B cell (primary cell): ENCODE measurements around the gene GNB2. TPM values are rescaled to one million over a fixed set of nuclear protein-coding genes. Genes with fewer than 3 reads are reported as not detected.

ENCODE experiments used
- ATAC-seq: fragments of 200-7000 bp; cut with Tn5 transposase; one replicate; pipeline ENCODE4 v1.10.0; 2021; ENCODE audit warnings: low read depth, mild to moderate bottlenecking, moderate number of reproducible peaks, moderate library complexity
- CTCF ChIA-PET: fragments of 350-600 bp; sonication (Branson Sonifier 250); formaldehyde crosslinking; loops from one replicate; lab custom pipeline; 2021; ENCODE audit warnings: antibody characterized with exemption, inconsistent platforms; lab: Charles Lee
- POLR2A ChIA-PET: fragments of 350-600 bp; sonication (Branson Sonifier 250); formaldehyde crosslinking; loops from one replicate; lab custom pipeline; 2021; ENCODE audit warnings: antibody characterized with exemption; lab: Charles Lee
- DNase-seq: peaks from one replicate; pipeline ENCODE4 v3.0.0; 2013
- H2AFZ ChIP-seq: 2 replicates; pipeline ENCODE4 v1.6.1; 2012; ENCODE audit warnings: mild to moderate bottlenecking, low read depth, low read length; ENCODE audit not compliant: insufficient read depth, poor library complexity, severe bottlenecking
- H3K27ac ChIP-seq, 2 donors: 1 replicate in 1 of 2; 2 replicates in 1 of 2; pipeline ENCODE4 v1.5.1; 2012 to 2013; ENCODE audit warnings: low read length in 2 of 2, mild to moderate bottlenecking in 2 of 2, moderate library complexity in 1 of 2
- H3K27me3 ChIP-seq, 4 experiments: fragments of 200-600 bp in 1 of 4; sonication (generic) in 1 of 4; replicated peaks in 1 of 4; 1 replicate in 2 of 4; 2 replicates in 2 of 4; pipeline versions ENCODE4 v1.6.1 to v1.7.0; 2013 to 2016; ENCODE audit warnings: low read length in 3 of 4, mild to moderate bottlenecking in 2 of 4, mixed read lengths in 1 of 4, moderate library complexity in 1 of 4; ENCODE audit not compliant: insufficient read depth in 4 of 4, control insufficient read depth in 3 of 4; ENCODE audit errors: control extremely low read depth in 1 of 4
- H3K36me3 ChIP-seq, 2 experiments: replicated peaks in 1 of 2; 1 replicate in 1 of 2; 2 replicates in 1 of 2; pipeline versions ENCODE4 v1.6.1 to v1.7.1; 2013; ENCODE audit warnings: low read length in 1 of 2; ENCODE audit not compliant: insufficient read depth in 2 of 2, control insufficient read depth in 1 of 2; ENCODE audit errors: control extremely low read depth in 1 of 2, extremely low read depth in 1 of 2
- H3K4me1 ChIP-seq, 2 donors: fragments of 200-600 bp in 1 of 2; sonication (generic) in 1 of 2; 1 replicate in 1 of 2; 2 replicates in 1 of 2; pipeline versions ENCODE4 v1.5.1 to v1.6.1; 2013 to 2017; ENCODE audit warnings: low read length in 2 of 2; ENCODE audit not compliant: control insufficient read depth in 2 of 2, insufficient read depth in 2 of 2
- H3K4me2 ChIP-seq: replicated peaks from 2 replicates; pipeline ENCODE3; 2012; ENCODE audit warnings: mild to moderate bottlenecking, low read depth, low read length; ENCODE audit not compliant: poor library complexity, severe bottlenecking
- H3K4me3 ChIP-seq, 5 experiments: fragments of 200-600 bp in 1 of 5; sonication (generic) in 1 of 5; 1 replicate in 3 of 5; 2 replicates in 2 of 5; pipeline versions ENCODE4 v1.5.1 to v1.7.0; 2011 to 2016; ENCODE audit warnings: low read length in 4 of 5, mild to moderate bottlenecking in 4 of 5, low read depth in 2 of 5, control low read depth in 1 of 5, moderate library complexity in 1 of 5; ENCODE audit not compliant: insufficient read depth in 1 of 5; ENCODE audit errors: control extremely low read depth in 1 of 5, extremely low read depth in 1 of 5
- H3K79me2 ChIP-seq: fragments of 200-600 bp; sonication (generic); one replicate; pipeline ENCODE4 v1.6.0; 2016; ENCODE audit warnings: low read length; ENCODE audit not compliant: control insufficient read depth, insufficient read depth
- H3K9ac ChIP-seq: fragments of 200-600 bp; sonication (generic); 2 replicates; pipeline ENCODE4 v1.6.1; 2017; ENCODE audit warnings: mild to moderate bottlenecking, low read length, moderate library complexity
- H3K9me3 ChIP-seq, 3 donors: one replicate each; pipeline versions ENCODE4 v1.6.1 to v1.7.1; 2013; ENCODE audit warnings: low read length in 2 of 3; ENCODE audit not compliant: control insufficient read depth in 2 of 3, insufficient read depth in 1 of 3; ENCODE audit errors: control extremely low read depth in 1 of 3
- H4K20me1 ChIP-seq: 2 replicates; pipeline ENCODE4 v1.6.0; 2012; ENCODE audit warnings: mild to moderate bottlenecking, low read length; ENCODE audit not compliant: insufficient read depth, control insufficient read depth, poor library complexity, severe bottlenecking
- H3K27ac Mint-ChIP-seq: one replicate; pipeline ENCODE4 v1.8.0; 2021; ENCODE audit warnings: mixed read lengths
- H3K27me3 Mint-ChIP-seq: one replicate; pipeline ENCODE4 v1.8.0; 2021; ENCODE audit warnings: mixed read lengths
- H3K4me1 Mint-ChIP-seq: one replicate; pipeline ENCODE4 v1.8.0; 2021; ENCODE audit warnings: mixed read lengths
- H3K4me3 Mint-ChIP-seq: one replicate; pipeline ENCODE4 v1.8.0; 2021; ENCODE audit warnings: mixed read lengths
- H3K9me3 Mint-ChIP-seq: one replicate; pipeline ENCODE4 v1.8.0; 2022; ENCODE audit warnings: mixed read lengths; ENCODE audit not compliant: insufficient read depth
- CTCF ChIP-seq: fragments of 200-600 bp; IDR thresholded peaks from one replicate; pipeline ENCODE4 v1.8.0; 2022; ENCODE audit warnings: antibody characterized with exemption, mild to moderate bottlenecking
- EZH2 ChIP-seq: IDR thresholded peaks from 2 replicates; pipeline ENCODE4 v1.6.1; 2012; ENCODE audit warnings: borderline replicate concordance, low read depth, mild to moderate bottlenecking, moderate library complexity, low read length; ENCODE audit not compliant: insufficient read depth, poor library complexity, severe bottlenecking
- WGBS: methylation state at CpG from one replicate; pipeline ENCODE4 v1.1.5; 2013; ENCODE audit warnings: missing lambda C conversion rate; ENCODE audit not compliant: insufficient coverage; 5-methylcytosine and 5-hydroxymethylcytosine counted together
- intact Hi-C: fragments of 100-400 bp; cut with micrococcal nuclease; formaldehyde crosslinking; loops from one replicate; pipeline ENCODE4 v1.10.0; 2022
- polyA plus RNA-seq: library from polyadenylated mRNA; depleted of rRNA; stranded (reverse); fragments of >200 nt; gene quantifications from 2 replicates; pipeline ENCODE4 v1.2.3, GENCODE V29; 2012
- total RNA-seq, 2 donors: library from RNA; stranded (reverse); fragments of 120-200 nt in 1 of 2; gene quantifications; 1 replicate in 1 of 2; 2 replicates in 1 of 2; pipeline versions ENCODE4 v1.2.3 to v1.2.4, GENCODE V29; 2013 to 2022

GNB2 gene
- total and polyA plus RNA-seq, 2 donors (not counting 1 experiment from before 2014, with no cell fraction given): 127 to 221 TPM

GRCh38 chr7:100692578-100692961 lies 19.0 kb downstream of the GNB2 start:
- Histone ChIP-seq H3K9me3 (no peaks in the 10 kb centered on the region), H3K4me3 (peak overlapping the region in 4 of 5 experiments; percentile 58 to 79 (median 68)), H3K79me2 (peaks cover 59% of the 10 kb centered on the region), H2AFZ (no peak overlapping the region), H3K4me2 (peak overlapping the region; percentile 98), H3K27ac (peak overlapping the region in 1 of 2 donors; percentile 66), H3K36me3 (peaks cover 0 to 26% of the 10 kb centered on the region in 2 experiments), H4K20me1 (peaks cover 60% of the 10 kb centered on the region), H3K27me3 (no peaks in the 10 kb centered on the region), H3K9ac (peak overlapping the region; percentile 74), H3K4me1 (peaks cover 52 to 55% of the 10 kb centered on the region in 2 donors)
- Mint-ChIP-seq H3K27me3 (no peaks in the 10 kb centered on the region), H3K27ac (peak overlapping the region; percentile 92), H3K9me3 (no peaks in the 10 kb centered on the region), H3K4me1 (peaks cover 51% of the 10 kb centered on the region), H3K4me3 (peak overlapping the region; percentile 89)
- ATAC-seq (no peak), DNase-seq (peak; percentile 34)
- TF ChIP-seq CTCF (no peak), EZH2 (no peak)
- ChIA-PET CTCF (interaction anchor here (0.7 to 9.8 kb wide), 23 partner anchors 9 to 398 kb away, joined by 3 to 85 read pairs (median 6); partner anchors contain the start of genes FBXO24, LRCH4, MOSPD3 and POP7), POLR2A (interaction anchor here (0.6 to 4.8 kb wide), 5 partner anchors 13 to 94 kb away, joined by 4 to 29 read pairs (median 6); partner anchors contain the start of gene POP7)
- intact Hi-C loops: loop anchor here (5.0 kb wide), 2 partner anchors 60 to 160 kb away; partner anchors contain the start of gene SLC12A9
- WGBS: 79% methylated on average over 4 of the region's 6 CpGs
